Activated T-helper 9 cell treated with anti-CD3 and anti-CD28 coated beads, Interleukin-2, amount 50 U/mL, for 16 hours (primary cell): ENCODE results near the gene PLEKHA7.

Experiments used
- DNase-seq: peaks from one replicate; pipeline ENCODE4 v3.0.0-alpha.2; 2020; ENCODE audit warnings: low read depth

PLEKHA7 gene

GRCh38 chr11:16834384-16834783 is 179.8 kb downstream of the PLEKHA7 start:
- DNase-seq = no peak

- DNase-seq = no peak
Observed at GRCh38 chr11:16833026-16833425, 181.2 kb downstream of the PLEKHA7 start.

GRCh38 chr11:16832193-16832539 is 182.0 kb downstream of the PLEKHA7 start:
- no peak for DNase-seq

GRCh38 chr11:16831316-16832192 is 182.7 kb downstream of the PLEKHA7 start:
- DNase-seq = no peak

GRCh38 chr11:16827139-16827538 is 187.1 kb downstream of the PLEKHA7 start:
- no peak for DNase-seq

- DNase-seq = no peak
Observed at GRCh38 chr11:16825968-16826367, 188.2 kb downstream of the PLEKHA7 start.

GRCh38 chr11:16825101-16825500 is 189.1 kb downstream of the PLEKHA7 start:
- DNase-seq = no peak

GRCh38 chr11:16820324-16821092 is 193.7 kb downstream of the PLEKHA7 start:
- peak; percentile 53 for DNase-seq

DNA sequence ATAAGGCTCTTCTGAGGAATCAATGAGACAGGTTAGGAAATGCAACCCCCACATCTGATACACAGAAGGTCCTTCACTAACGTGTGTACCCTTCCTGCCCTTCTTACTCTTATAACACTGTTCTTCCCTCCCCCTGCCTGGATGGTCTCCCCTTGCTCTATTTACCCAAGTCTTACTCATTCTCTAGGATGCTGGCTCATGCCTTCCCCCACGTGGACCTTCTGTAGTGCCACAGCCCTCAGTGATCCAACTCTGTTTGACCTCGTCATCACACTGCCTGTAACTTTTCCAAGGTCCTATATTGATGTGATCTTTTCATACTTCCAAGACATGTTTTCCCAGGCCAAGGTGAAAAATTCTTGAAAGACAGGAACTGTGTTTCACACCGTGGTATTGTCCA is 195.9 kb downstream of the PLEKHA7 start:
- DNase-seq = no peak

DNA sequence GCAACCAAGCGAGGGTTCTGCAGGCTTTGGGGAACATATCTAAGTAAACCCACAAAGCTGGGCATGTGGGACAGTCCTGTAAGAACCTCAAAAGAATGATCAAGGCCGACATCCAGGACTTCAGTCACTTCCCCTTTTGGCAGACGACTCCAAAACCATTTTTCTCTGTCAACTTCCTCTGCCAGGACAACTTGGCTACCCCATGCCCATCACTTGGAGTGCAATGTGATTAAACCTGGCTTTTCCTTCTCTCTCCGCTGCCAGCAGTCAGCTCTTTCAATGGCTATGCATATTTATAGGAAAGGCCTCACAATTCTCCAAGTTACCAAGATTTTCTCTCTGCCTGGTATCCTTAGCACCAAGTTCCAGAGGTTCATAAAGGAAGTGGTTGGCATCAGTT is 196.9 kb downstream of the PLEKHA7 start:
- no peak for DNase-seq

DNA sequence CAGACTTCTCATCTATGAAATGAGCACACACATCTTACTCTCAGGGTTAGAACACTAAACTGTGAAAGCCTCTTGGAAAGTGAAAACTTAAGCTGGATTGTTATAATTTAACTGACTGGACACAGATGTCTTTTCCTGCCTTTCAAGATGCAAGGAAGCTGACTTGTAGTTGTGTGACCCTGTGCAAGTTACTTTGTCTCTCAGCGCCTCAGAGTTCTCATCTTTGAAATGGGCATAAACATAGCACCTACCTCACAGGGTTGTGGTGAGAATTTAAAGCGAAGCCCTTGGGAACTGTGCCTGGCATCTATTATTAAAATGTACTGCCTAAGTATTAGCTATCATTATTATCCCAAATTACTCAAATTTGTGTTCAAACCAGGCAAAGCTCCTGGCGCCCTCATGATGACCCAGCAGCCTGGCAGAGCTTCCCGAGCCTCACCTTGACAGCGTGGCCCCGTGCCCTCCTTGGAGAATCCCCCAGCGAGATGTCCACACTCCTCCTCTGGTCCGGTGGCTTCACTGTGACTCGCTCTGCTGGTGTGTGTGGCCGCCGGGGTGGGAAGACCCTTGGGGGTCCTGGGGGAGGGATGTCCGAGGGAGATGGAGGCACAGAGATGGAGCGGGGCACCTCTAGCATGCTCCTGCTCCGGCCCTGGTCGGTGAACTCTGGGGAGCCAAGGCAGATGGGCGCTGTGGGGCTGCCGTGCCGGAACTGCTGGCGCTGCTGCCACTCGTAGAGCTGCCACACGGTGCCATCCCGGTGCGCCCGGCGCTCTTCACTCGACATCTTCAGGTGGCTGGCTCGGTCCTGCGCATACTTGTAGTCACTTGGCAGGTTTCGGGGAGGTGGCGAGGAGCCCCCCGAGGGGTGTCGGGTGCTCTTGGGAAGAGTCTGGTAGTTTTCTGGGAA is 197.6 kb downstream of the PLEKHA7 start:
- no peak for DNase-seq

DNA sequence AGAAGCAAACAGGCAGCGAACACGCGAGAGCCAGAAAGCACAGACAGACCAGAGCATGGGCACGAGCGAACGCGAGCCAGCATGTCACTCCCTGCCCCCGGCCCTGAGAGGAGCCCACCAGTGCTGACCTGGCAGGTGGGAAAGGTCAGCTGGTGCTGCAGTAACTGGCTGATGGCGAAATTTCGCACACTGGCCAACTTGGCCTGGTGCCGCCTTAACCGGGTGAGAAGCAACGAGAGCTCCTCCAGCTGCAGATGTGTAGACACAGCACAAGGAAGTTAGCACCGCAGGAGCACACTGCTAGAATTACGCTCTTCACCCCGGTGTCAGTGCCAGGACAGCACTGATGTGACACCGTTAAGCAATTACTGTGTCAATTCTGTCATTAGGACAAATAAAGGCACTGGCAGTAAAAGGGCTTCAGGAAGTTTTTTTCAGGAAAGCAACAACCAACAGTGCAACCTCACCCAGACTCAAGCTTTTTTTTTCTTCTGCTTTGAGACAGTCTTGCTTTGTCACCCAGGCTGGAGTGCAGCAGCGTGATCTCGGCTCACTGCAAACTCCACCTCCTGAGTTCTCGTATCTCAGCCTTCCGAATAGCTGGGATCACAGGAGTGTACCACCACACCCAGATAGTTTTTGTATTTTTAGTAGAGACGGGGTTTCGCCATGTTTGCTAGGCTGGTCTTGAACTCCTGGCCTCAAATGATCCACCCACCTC is 199.0 kb downstream of the PLEKHA7 start:
- DNase-seq = no peak

GRCh38 chr11:16814410-16815046 is 199.7 kb downstream of the PLEKHA7 start:
- DNase-seq = no peak

GRCh38 chr11:16813126-16813525 is 201.1 kb downstream of the PLEKHA7 start:
- DNase-seq = no peak

GRCh38 chr11:16812274-16812673 is 201.9 kb downstream of the PLEKHA7 start:
- no peak for DNase-seq

- no peak for DNase-seq
Observed at GRCh38 chr11:16811136-16812020, 202.8 kb downstream of the PLEKHA7 start.

DNA sequence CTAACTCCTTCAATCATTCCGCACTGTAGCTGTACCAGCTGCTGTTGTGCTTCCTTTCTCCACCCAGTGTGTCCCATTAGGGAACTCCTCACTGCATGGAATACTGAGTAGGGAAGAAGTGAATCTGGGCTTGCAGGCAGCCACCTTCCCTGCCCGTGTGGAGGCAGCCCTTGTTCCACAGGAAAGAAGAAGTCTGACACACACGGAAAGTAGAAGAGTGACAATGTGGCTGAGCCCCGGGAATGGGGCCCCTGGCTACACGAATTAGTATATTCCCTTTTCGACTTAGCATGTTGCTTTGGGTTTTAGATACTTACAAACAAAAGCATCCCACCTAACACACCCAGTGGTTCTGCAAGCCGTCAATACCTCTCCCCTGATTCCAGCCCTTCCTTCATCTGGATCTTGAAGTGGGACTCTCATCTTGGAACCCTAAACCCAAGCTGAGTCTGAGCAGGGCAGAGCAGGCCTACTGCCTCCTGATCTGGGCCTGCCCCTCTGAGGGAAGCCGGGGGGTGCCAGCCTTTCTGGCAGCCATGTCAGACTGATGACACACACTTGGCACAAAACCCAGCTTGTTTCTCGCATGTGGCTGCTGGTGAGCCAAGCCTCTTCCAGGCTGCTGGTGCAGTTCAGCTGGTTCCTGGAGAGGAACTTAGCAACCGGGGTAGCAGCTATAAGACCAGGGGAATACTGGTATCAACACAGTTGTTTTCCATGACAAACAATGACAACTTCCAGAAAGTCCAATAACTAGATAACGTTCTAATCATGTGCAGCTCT is 204.1 kb downstream of the PLEKHA7 start:
- DNase-seq = no peak

DNA sequence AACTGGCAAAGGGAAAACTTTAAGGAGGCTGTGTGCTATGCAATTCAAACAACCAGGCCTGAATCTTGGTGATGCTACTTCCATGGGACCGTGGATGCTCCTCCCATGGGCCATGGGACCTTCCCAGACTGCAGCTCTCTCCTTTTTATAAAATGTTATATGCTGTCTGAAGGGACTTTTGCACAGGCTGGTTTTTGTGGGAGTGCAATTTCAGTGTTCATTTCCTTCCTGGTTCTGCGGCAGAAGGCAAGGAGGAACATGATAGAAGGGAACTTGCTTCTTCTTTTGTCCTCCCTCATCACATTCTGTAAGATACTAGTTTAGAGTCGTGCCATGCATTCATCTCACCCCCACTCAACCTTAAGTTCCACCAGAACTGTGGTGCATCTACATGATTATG is 206.9 kb downstream of the PLEKHA7 start:
- no peak for DNase-seq

DNA sequence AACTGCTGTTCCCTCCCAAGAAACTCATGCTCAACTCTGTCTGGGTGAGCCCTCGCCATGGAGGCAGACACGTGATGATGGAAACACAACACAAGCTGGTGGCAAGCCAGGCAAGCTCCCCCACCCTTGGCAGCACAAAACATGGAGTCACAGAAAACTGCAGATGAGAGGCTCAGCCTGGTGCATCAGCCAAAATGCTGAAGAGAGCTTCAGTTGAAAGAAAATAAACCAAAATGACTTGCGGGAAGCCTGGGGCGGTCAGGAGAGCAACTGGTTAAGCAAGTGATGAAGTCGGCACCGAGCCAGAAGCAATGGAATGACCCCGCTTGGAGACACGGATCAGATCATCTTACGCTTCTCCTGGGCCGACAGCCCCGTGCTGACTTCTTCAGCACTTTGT is 207.4 kb downstream of the PLEKHA7 start:
- DNase-seq = no peak
